Activated T-helper 1 cell treated with anti-CD3 and anti-CD28 coated beads, Interleukin-12 subunit alpha, Interleukin-12 subunit beta, Interleukin-2, Interleukin-4 antibody, amounts not matched to agents 30 ng/mL and 10 ng/mL and 1 ng/mL, durations not matched to agents 14 hours and 24 hours and 36 hours (primary cell): ENCODE results near the gene DCAF6. TPM values are rescaled to one million over a fixed set of nuclear protein-coding genes. Genes with fewer than 3 reads are reported as not detected.
"Not testable (repeated sequence)": the region's sequence is repeated elsewhere in the genome, so short reads cannot be mapped to it uniquely, and the experiment has no call there.

ENCODE experiments used
- DNase-seq: peaks from one replicate; pipeline ENCODE4 v3.0.0; 2021; ENCODE audit warnings: low spot score
- H3K27ac Mint-ChIP-seq: one replicate; pipeline ENCODE4 v1.8.0; 2021; ENCODE audit warnings: mild to moderate bottlenecking, mixed read lengths
- H3K27me3 Mint-ChIP-seq: one replicate; pipeline ENCODE4 v1.8.0; 2022; ENCODE audit warnings: mild to moderate bottlenecking, moderate library complexity, mixed read lengths; ENCODE audit not compliant: insufficient read depth
- H3K36me3 Mint-ChIP-seq: one replicate; pipeline ENCODE4 v1.8.0; 2021; ENCODE audit warnings: low read depth, mixed read lengths
- H3K4me1 Mint-ChIP-seq: one replicate; pipeline ENCODE4 v1.8.0; 2021; ENCODE audit warnings: low read depth, mixed read lengths
- H3K4me3 Mint-ChIP-seq: one replicate; pipeline ENCODE4 v1.8.0; 2021; ENCODE audit warnings: mild to moderate bottlenecking, moderate library complexity, mixed read lengths
- H3K9me3 Mint-ChIP-seq: one replicate; pipeline ENCODE4 v1.8.0; 2021; ENCODE audit warnings: mixed read lengths
- intact Hi-C: fragments of 100-400 bp; cut with micrococcal nuclease; formaldehyde crosslinking; loops from one replicate; pipeline ENCODE4 v1.15.1; 2024
- total RNA-seq: library from RNA; stranded (reverse); gene quantifications from 2 replicates; pipeline ENCODE4 v1.2.3, GENCODE V29; 2022

The DCAF6 gene
- total RNA-seq, 1 donor from 2014 or later, result 20.9 TPM

DNA sequence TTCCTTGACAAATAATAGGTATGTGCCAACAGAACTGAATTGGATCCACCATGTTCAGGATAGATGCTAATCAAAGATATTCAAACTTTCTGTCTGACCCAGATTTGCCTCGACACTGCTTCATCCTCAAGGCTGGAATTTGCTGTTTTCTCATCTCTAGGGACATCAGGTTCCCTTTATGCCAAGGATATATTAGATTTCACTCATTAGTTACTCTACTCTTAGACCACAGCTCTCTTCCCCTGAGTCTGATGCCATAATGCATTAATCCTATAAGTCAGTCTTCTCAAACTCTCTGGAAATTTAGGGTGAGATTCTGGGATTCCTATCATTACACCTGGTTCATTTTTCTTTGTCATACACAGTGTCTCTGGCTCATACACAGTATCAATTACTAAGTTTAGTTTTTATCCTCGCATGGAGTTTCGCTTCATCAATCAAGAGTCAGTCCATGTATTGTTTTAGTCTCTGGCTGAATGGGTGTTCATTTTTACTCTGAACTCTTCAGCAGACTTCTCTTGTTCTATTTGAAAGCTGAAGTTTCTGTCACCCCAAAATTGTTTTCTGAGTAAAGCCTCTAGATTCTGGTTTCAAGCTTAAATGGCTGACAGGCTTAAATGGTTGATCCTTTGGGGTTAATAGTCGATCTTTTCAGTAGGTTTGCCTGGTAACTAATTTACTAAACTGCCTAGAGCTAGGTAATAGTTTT, 9.3 kb upstream of the DCAF6 start:
- no peak overlapping the region for H3K27ac Mint-ChIP-seq
- DNase-seq, result no peak
- peaks cover 3% of the 10 kb centered on the region for H3K36me3 Mint-ChIP-seq
- no peaks in the 10 kb centered on the region for H3K9me3 Mint-ChIP-seq
- intact Hi-C loops, result no loop called here
- H3K27me3 Mint-ChIP-seq, result no peaks in the 10 kb centered on the region
- H3K4me1 Mint-ChIP-seq, result no peaks in the 10 kb centered on the region
- H3K4me3 Mint-ChIP-seq, result no peak overlapping the region

DNA sequence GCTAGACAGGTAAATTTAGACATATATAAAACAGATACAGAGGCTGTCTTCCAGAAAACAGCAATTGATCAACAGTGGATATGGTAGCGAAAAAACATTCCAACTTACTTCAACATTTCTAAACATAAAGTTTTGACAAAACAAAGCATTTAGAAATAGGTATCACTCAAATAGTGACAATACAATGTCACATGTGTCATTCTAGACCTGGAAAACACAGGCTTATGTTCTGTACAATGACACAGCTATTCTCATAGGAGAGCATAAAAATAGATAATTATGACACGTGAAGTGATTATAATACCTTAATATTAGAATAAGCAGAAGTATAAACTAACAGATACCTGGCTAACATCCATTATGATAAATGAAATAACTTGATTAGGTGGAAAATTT, 8.0 kb upstream of the DCAF6 start:
- Mint-ChIP-seq H3K9me3 (no peaks in the 10 kb centered on the region), H3K27ac (no peak overlapping the region), H3K4me3 (no peak overlapping the region), H3K36me3 (no peaks in the 10 kb centered on the region), H3K4me1 (peaks cover 10% of the 10 kb centered on the region), H3K27me3 (no peaks in the 10 kb centered on the region)
- intact Hi-C loops, result no loop called here
- DNase-seq, result no peak

DNA sequence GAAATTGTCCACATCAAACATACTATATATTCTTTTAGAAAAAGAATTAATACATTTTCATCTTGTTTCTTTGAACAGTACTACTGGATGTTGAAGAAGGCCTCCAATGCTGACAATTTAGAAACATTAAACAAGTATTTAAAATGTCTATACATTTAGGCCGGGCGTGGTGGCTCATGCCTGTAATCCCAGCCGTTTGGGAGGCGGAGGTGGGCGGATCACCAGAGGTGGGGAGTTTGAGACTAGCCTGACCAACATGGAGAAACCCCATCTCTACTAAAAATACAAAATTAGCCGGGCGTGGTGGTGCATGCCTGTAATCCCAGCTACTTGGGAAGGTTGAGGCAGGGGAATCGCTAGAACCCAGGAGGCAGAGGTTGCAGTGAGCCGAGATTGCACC, 7.6 kb upstream of the DCAF6 start:
- intact Hi-C loops, H3K36me3 Mint-ChIP-seq, H3K9me3 Mint-ChIP-seq, H3K27ac Mint-ChIP-seq, DNase-seq, H3K4me3 Mint-ChIP-seq, H3K27me3 Mint-ChIP-seq: not testable (repeated sequence)
- peaks cover 15% of the 10 kb centered on the region for H3K4me1 Mint-ChIP-seq

DNA sequence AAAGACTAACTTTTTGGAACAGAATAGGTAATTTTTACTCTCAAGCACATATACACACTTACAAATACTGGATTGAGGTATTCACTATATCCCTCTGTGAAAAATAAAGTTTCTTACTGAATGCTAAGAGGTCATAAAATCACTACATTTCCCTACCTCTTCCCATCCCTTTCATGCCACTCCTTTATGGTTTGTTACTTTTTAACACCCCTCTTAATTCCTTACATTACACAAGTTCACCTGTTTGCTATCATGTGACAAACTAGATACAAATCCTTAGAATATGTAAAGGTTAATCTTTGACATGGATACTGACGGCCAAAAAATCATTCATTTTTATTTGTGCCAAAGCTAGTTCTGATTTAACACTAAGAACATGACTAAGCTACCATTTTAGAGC, 6.8 kb upstream of the DCAF6 start:
- Mint-ChIP-seq H3K9me3 (no peaks in the 10 kb centered on the region), H3K27ac (no peak overlapping the region), H3K4me3 (no peak overlapping the region), H3K4me1 (peaks cover 22% of the 10 kb centered on the region), H3K36me3 (peaks cover 2% of the 10 kb centered on the region), H3K27me3 (no peaks in the 10 kb centered on the region)
- intact Hi-C loops, result no loop called here
- no peak for DNase-seq

DNA sequence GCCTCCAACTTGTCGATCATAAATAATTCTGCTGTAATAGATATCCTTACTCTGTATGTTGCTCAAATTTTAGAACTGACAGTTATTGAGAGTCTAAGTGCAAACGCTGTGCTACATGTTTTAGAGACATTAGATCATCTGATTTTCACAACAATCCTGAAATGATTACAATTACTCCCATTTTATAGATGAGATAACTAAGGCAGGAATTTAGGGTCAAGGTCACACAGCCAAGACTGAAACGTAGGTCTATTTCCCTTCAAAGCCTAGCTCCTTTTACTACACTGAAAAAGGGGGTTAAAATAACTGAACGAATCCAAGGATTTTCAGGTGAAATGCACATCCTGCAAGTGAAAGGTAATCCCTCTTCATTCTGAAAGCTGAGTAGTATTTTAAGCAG, 2.7 kb upstream of the DCAF6 start:
- Mint-ChIP-seq H3K4me1 (peaks cover 38% of the 10 kb centered on the region), H3K27me3 (no peaks in the 10 kb centered on the region), H3K9me3 (no peaks in the 10 kb centered on the region), H3K27ac (no peak overlapping the region), H3K4me3 (peak overlapping the region; percentile 91), H3K36me3 (peaks cover 2% of the 10 kb centered on the region)
- no peak for DNase-seq
- intact Hi-C loops, result no loop called here

DNA sequence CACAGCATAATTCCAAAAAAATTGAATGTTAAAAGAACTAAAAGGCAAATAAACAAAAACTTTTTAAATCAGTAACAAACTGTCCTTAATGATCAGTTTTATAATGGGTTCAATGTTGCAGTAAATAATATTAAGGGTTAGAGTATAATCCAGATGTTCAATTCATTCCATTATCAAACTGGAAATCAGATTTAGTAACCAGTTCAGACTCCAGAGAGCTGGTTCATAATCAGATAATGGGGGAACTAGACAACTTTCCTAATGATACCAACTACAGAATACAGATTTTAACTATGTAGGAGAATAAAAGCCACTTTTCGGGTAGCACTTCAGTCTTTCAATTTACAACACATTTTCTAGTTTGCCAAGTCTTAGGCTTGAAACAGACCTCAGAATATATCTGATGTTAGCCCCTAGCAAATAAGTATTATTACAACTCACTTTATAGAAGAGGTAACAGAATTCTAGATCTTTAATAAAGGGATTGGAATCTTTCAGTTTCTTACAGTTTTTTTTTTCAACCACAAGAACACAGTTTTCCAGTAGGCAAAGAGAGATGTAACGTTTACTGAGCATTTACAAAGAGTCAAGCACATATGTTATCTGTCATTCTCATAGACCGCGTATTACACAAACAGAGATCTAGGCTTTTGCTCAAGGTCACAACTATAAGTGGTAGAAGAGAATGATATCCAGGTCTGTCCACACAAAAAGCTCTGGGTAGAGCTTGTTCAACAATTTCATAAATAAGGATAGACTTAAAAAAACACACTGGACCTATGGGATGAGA, 1.9 kb upstream of the DCAF6 start:
- H3K36me3 Mint-ChIP-seq, result peaks cover 2% of the 10 kb centered on the region
- peaks cover 38% of the 10 kb centered on the region for H3K4me1 Mint-ChIP-seq
- DNase-seq, result no peak
- intact Hi-C loops, result loop anchor here (1.0 to 5.0 kb wide), 6 partner anchors 148 to 1553 kb away; partner anchors contain the start of genes GPR161, RCSD1, SLC19A2 and TADA1
- no peaks in the 10 kb centered on the region for H3K9me3 Mint-ChIP-seq
- H3K27me3 Mint-ChIP-seq, result no peaks in the 10 kb centered on the region
- H3K4me3 Mint-ChIP-seq, result peak overlapping the region; percentile 91
- peak overlapping the region; percentile 98 for H3K27ac Mint-ChIP-seq

DNA sequence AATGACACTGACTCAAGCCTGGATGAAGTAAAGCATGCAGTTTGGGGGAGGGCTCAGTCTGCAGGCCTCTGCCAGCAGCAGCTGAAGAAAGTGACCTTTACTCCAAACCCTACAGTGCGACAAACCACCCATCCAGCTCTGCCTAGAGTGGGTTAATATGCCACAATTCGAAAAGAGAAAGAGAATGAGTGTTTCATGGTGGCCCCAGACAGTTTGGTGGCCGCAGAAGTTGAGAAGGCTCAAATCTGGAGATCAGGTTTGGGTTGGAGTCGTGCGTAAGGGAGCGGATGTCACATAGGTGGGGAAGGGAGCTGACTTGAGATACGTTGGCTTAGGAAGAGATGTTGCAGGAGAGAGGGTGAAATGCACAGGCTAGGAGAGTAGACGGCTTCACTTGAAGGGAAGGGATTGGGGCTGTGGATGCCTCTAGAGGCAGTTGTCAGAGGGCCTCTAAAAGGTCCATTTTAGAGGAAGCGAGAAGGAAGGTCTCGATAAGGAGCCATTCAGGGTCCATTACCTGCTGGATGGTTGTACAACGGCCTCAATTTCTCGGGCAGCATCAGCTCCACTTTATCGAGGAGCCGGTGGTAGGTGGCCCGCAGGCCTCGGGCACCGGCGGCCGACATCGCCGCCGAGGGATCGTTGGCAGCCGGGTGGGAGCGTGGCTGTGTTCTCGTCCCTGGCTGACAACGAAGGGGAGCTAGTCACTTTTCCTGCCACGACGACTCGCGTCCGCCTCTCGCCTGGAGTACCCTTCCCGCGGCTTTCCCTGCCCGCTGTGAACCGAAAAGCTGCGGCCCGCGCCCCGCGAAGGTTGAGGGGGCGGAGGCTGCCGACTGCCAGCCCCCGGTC, 1.0 kb upstream of the DCAF6 start:
- Mint-ChIP-seq H3K4me3 (peak overlapping the region; percentile 91), H3K27ac (peak overlapping the region; percentile 98), H3K4me1 (peaks cover 38% of the 10 kb centered on the region), H3K27me3 (no peaks in the 10 kb centered on the region), H3K9me3 (no peaks in the 10 kb centered on the region), H3K36me3 (peaks cover 2% of the 10 kb centered on the region)
- intact Hi-C loops, result loop anchor here (1.0 to 5.0 kb wide), 15 partner anchors 132 to 1958 kb away; partner anchors contain the start of genes GPR161, NME7, POU2F1 and RCSD1
- DNase-seq, result peak; percentile 35

DNA sequence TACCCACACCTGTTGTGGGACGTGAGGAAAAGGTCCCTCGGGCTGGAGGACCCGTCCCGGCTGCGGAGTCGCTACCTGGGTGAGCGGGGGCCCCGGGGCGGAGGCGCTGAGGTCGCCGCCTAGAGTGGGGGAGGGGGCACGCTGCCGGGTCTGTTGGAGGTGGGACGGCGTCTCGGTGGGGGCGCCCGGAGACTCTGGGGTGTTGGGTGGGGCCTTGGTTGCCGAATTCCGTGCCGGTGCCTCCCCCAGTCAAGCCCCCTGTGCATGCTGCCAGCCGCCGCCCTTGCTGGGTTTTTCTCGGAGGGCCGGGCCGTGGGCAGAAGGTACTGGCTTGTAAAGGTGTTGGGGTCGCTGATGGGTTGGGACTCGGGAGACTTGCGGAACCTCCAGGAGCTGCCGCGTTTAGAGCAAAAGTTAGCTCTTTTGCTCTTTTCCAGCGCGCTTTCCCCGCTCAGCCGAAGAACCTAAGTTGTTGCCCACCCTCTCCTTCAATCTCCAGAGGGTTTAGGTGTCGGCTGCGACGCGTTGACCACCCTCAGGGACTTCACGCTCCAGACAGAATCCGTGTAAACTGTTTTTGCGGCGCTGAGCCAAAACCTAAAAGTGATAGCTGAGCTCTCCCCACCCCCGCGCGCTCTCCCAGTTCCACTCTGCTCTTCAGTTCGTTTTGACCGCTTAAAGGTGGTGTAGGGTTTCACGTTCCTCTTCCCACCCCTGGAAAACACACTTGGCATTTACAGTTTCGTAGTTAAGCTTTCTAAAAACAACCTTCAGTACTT, 636 bp downstream of the DCAF6 start, which contains the start of gene MPC2:
Gene MPC2 (minus strand): TSS at position 143 of the 779 bp plus-strand sequence. CDS start 1,231 bp downstream, outside the sequence.
- peak; percentile 56 for DNase-seq
- Mint-ChIP-seq H3K4me3 (peak within 1 kb of the TSS; percentile 91), H3K4me1 (peaks cover 42% of the 10 kb centered on the region), H3K27me3 (no peaks in the 10 kb centered on the region), H3K9me3 (no peaks in the 10 kb centered on the region), H3K27ac (peak within 1 kb of the TSS; percentile 98), H3K36me3 (peaks cover 2% of the 10 kb centered on the region)
- intact Hi-C loops, result loop anchor here (1.0 to 5.0 kb wide), 14 partner anchors 134 to 1956 kb away; partner anchors contain the start of genes GPR161, NME7, POU2F1 and RCSD1

DNA sequence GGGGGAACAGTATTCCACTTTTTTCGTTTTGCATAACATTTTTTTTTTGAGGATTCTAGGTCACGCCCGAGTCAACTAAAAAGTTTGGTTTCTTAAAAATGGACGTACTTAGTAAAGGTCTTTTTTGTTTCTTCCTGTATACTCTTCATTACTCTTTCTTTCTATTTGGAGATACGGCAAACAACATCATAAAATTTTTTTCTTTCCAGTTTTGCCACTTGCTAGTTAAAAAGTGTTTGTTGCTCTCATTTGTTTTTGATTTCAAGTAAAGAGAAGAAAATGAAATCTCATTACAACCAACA, 1.2 kb downstream of the DCAF6 start:
- Mint-ChIP-seq H3K27ac (peak overlapping the region; percentile 93), H3K9me3 (no peaks in the 10 kb centered on the region), H3K36me3 (peaks cover 2% of the 10 kb centered on the region), H3K4me1 (peaks cover 38% of the 10 kb centered on the region), H3K4me3 (peak overlapping the region; percentile 91), H3K27me3 (no peaks in the 10 kb centered on the region)
- intact Hi-C loops, result loop anchor here (2.0 to 5.0 kb wide), 6 partner anchors 200 to 1550 kb away; partner anchors contain the start of genes GPR161, RCSD1, SFT2D2 and SLC19A2
- no peak for DNase-seq

DNA sequence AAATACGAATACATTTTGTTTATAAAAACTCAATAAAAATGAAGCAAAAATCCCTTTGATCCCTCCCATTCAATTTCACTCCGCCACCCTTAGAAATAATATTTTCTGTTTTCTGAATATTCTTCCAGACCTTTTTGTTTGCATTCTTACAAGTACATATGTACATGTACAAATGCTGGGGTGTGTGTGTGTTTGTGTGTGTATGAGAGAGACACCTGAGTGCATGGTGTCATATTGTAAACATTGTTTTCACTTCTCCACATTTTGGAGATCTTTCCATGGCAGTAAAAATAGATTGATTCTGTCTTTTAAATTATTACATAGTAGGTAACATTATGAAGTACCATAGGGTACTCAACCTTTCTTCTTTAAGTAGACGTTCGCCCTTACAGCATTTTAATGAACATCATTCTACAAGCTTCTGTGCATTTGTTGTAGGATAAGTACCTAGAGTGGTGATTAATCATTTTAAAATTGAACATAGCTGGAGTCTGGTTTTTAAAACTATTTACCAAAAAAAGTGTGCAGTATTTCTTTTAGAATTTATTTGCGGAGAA, 1.7 kb downstream of the DCAF6 start:
- Mint-ChIP-seq H3K9me3 (no peaks in the 10 kb centered on the region), H3K4me3 (peak overlapping the region; percentile 91)
- intact Hi-C loops, result loop anchor here (5.0 kb wide), 5 partner anchors 199 to 1549 kb away; partner anchors contain the start of genes GPR161, RCSD1, SLC19A2 and TADA1

DNA sequence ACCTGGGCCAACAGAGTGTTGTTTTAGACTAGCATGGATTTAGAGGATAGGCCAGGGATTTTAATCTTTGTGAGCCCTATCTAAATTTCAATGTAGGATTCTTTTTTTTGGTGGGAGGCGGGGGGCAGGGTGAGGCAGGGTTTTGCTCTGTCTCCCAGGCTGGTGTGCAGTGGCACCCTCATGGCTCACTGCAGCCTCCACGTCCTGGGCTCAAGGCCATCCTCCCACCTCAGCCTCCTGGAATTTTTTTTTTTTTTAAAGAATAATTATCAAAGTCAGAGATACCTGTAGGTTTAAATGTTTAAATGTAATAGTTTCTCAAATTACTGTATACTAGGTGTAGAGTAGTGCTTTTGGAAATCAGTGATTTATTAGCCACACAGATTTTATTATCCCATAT, 3.8 kb downstream of the DCAF6 start:
- no peak for DNase-seq
- peaks cover 16% of the 10 kb centered on the region for H3K4me1 Mint-ChIP-seq
- peaks cover 5% of the 10 kb centered on the region for H3K36me3 Mint-ChIP-seq
- peaks cover 3% of the 10 kb centered on the region for H3K9me3 Mint-ChIP-seq
- H3K27ac Mint-ChIP-seq, result no peak overlapping the region
- no peak overlapping the region for H3K4me3 Mint-ChIP-seq
- intact Hi-C loops, result no loop called here
- H3K27me3 Mint-ChIP-seq, result no peaks in the 10 kb centered on the region

More for the DNA sequence above, 1.7 kb downstream of the DCAF6 start:
- DNase-seq, result no peak
- Mint-ChIP-seq H3K27me3 (no peaks in the 10 kb centered on the region), H3K4me1 (peaks cover 35% of the 10 kb centered on the region), H3K27ac (peak overlapping the region; percentile 84), H3K36me3 (peaks cover 2% of the 10 kb centered on the region)
